ENCODE results near the gene CST4.
A peak's percentile ranks its signal among the peaks of the same experiment; 100 is the strongest.

DNA sequence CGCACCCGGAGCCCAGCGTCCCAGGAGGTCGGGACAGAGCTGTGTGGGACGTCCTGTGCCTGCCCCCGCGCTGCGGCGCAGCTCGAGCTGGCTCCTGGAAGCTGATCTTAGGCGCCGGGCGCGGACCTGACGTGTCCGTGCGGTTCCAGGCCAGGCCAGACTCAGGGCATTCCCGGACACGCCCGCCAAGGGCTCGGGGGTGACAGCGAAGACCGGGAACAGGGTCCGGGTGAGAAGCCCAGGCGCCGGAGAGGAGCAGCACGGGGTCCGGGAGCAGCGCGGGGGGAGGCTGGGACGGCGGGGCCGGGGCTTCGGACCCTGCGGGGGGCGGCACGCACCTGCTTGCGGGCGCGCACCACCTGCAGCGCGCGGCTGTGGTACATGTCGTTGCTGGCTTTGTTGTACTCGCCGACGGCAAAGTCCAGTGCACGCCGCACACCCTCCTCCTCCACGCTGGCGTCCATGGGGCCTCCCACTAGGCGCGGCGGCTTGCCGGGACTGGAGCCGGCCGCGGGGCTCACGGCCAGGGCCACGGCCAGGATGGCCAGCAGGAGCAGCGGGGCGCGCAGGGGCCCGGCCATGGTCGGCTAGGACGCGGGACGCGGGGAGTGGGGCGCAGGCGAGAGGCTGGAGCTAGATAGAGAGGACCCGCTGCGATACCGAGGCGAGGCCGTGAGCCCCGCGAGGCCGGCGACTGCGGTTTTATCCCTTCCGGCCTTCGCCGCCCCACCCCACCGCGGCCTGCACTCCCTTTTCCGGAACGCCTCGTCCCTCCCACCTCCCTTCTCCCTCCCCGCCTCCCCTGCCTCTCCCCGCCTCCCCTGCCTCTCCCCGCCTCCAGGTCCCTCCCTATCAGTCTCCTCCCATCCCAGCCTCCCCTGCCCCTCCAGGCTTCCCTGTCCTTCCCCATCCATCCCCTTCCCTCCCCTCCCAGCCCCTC is 51.3 kb downstream of the CST4 start, which contains the start of gene CST3:
- TF ChIP-seq EP300 (IDR thresholded peaks at IDR 0.05; ENCODE audit: borderline replicate concordance) = no peak
- no peak; the same call in 1 of the 2 replicates for TF ChIP-seq ZBTB7A (IDR thresholded peaks at IDR 0.05; ENCODE audit: low read depth)
- TF ChIP-seq CEBPB (IDR thresholded peaks at IDR 0.05) = no peak
- 0 out of 2 replicates have a peak, but pooled peaks have one; percentile 27 for TF ChIP-seq TAF1 (IDR thresholded peaks at IDR 0.05; ENCODE audit: low read depth)
- TF ChIP-seq RAD21 (IDR thresholded peaks at IDR 0.05; ENCODE audit: low read depth) = no peak
